ENCODE measurements around the gene CD6. TPM values are rescaled to one million over a fixed set of nuclear protein-coding genes. Genes with fewer than 3 reads are reported as not detected.
"Not testable (repeated sequence)": the region's sequence is repeated elsewhere in the genome, so short reads cannot be mapped to it uniquely, and the experiment has no call there.

The CD6 gene
- total and polyA plus RNA-seq, 4 donors = 1.2 to 3.1 (median 1.7) TPM

- Histone ChIP-seq H3K27ac (ENCODE audit: low read depth in 1 of 2, low read length in 1 of 2) (no peak overlapping the region), H3K9ac (ENCODE audit: insufficient read depth in 1 of 2, low read length in 2 of 2) (no peak overlapping the region), H3K4me1 (ENCODE audit: control insufficient read depth in 5 of 5, insufficient read depth in 5 of 5, low read length in 5 of 5) (no peaks in the 10 kb centered on the region), H3K9me3 (ENCODE audit: control insufficient read depth in 4 of 4, insufficient read depth in 3 of 4, low read length in 3 of 4) (no peaks in the 10 kb centered on the region), H3K4me3 (no peak overlapping the region), H3K27me3 (ENCODE audit: control insufficient read depth in 3 of 3, insufficient read depth in 3 of 3, low read length in 2 of 3) (no peaks in the 10 kb centered on the region), H3K36me3 (ENCODE audit: control insufficient read depth in 4 of 4, insufficient read depth in 4 of 4, low read length in 4 of 4) (no peaks in the 10 kb centered on the region)
- no peak for DNase-seq
- TF ChIP-seq, protein P1, sequence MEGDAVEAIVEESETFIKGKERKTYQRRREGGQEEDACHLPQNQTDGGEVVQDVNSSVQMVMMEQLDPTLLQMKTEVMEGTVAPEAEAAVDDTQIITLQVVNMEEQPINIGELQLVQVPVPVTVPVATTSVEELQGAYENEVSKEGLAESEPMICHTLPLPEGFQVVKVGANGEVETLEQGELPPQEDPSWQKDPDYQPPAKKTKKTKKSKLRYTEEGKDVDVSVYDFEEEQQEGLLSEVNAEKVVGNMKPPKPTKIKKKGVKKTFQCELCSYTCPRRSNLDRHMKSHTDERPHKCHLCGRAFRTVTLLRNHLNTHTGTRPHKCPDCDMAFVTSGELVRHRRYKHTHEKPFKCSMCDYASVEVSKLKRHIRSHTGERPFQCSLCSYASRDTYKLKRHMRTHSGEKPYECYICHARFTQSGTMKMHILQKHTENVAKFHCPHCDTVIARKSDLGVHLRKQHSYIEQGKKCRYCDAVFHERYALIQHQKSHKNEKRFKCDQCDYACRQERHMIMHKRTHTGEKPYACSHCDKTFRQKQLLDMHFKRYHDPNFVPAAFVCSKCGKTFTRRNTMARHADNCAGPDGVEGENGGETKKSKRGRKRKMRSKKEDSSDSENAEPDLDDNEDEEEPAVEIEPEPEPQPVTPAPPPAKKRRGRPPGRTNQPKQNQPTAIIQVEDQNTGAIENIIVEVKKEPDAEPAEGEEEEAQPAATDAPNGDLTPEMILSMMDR (IDR thresholded peaks at IDR 0.05; ENCODE audit: control extremely low read depth, extremely low read depth) = no peak
- WGBS, 2 donors = 83 to 93% methylated on average over 6 of the region's 6 CpGs
- ATAC-seq (ENCODE audit: insufficient read depth, low FRiP score) = no peak
These were observed 2.2 kb downstream of the CD6 start for GRCh38 chr11:60973699-60974098.

DNA sequence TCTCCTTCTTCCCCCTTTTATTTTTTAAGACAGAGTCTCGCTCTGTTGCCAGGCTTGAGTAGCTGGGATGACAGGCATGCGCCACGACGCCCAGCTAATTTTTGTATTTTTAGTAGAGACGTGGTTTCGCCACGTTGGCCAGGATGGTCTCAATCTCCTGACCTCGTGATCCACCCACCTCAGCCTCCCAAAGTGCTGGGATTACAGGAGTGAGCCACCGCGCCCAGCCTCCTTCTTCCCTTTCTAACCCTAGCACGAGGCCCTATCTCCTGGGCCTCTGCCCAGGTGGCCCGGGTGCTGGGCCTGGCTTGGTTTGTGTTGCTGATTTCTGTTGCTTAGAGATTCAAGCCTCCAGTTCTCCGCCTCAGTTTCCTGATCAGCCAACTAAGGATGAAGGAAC is 2.8 kb downstream of the CD6 start:
- H3K4me3 ChIP-seq; H3K27me3 ChIP-seq (ENCODE audit: control insufficient read depth in 3 of 3, insufficient read depth in 3 of 3, low read length in 2 of 3); ATAC-seq (ENCODE audit: insufficient read depth, low FRiP score); H3K9ac ChIP-seq (ENCODE audit: insufficient read depth in 1 of 2, low read length in 2 of 2); DNase-seq; H3K4me1 ChIP-seq (ENCODE audit: control insufficient read depth in 5 of 5, insufficient read depth in 5 of 5, low read length in 5 of 5); H3K36me3 ChIP-seq (ENCODE audit: control insufficient read depth in 4 of 4, insufficient read depth in 4 of 4, low read length in 4 of 4); H3K9me3 ChIP-seq (ENCODE audit: control insufficient read depth in 4 of 4, insufficient read depth in 3 of 4, low read length in 3 of 4); H3K27ac ChIP-seq (ENCODE audit: low read depth in 1 of 2, low read length in 1 of 2): not testable (repeated sequence)
- 83 to 89% methylated on average over 13 of the region's 13 CpGs for WGBS, 2 donors

DNA sequence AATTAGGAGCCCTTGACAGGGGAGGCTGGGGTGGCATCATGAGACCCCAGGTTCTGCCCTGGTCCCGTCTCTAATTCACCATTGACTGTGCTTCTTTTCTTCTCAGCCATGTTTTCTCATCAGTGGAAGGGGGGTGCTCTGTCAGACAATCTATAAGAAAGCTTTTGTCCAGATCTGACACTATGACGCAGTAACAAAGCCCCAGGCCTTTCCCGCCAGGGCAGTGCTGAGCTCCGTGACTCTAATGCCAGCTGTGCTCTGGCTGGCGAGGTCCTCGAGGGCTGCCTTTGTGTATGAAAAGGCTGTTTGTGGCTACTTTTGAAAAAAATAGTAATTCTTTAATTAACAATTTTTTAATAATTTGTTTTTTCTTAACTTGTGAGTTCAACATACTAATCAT is 3.2 kb downstream of the CD6 start:
- no peak overlapping the region for H3K27ac ChIP-seq (ENCODE audit: low read depth in 1 of 2, low read length in 1 of 2)
- TF ChIP-seq, protein P1 (IDR thresholded peaks at IDR 0.05; ENCODE audit: control extremely low read depth, extremely low read depth) = no peak
- H3K9me3 ChIP-seq (ENCODE audit: control insufficient read depth in 4 of 4, insufficient read depth in 3 of 4, low read length in 3 of 4) = no peaks in the 10 kb centered on the region
- no peaks in the 10 kb centered on the region for H3K4me1 ChIP-seq (ENCODE audit: control insufficient read depth in 5 of 5, insufficient read depth in 5 of 5, low read length in 5 of 5)
- H3K9ac ChIP-seq (ENCODE audit: insufficient read depth in 1 of 2, low read length in 2 of 2) = no peak overlapping the region
- ATAC-seq (ENCODE audit: insufficient read depth, low FRiP score) (no peak), DNase-seq (no peak)
- no peak overlapping the region for H3K4me3 ChIP-seq
- H3K36me3 ChIP-seq (ENCODE audit: control insufficient read depth in 4 of 4, insufficient read depth in 4 of 4, low read length in 4 of 4) = no peaks in the 10 kb centered on the region
- 89 to 94% methylated on average over 6 of the region's 6 CpGs for WGBS, 2 donors
- no peaks in the 10 kb centered on the region for H3K27me3 ChIP-seq (ENCODE audit: control insufficient read depth in 3 of 3, insufficient read depth in 3 of 3, low read length in 2 of 3)

- Histone ChIP-seq H3K9ac (ENCODE audit: insufficient read depth in 1 of 2, low read length in 2 of 2) (no peak overlapping the region), H3K27me3 (ENCODE audit: control insufficient read depth in 3 of 3, insufficient read depth in 3 of 3, low read length in 2 of 3) (no peaks in the 10 kb centered on the region), H3K36me3 (ENCODE audit: control insufficient read depth in 4 of 4, insufficient read depth in 4 of 4, low read length in 4 of 4) (no peaks in the 10 kb centered on the region), H3K4me3 (no peak overlapping the region), H3K4me1 (ENCODE audit: control insufficient read depth in 5 of 5, insufficient read depth in 5 of 5, low read length in 5 of 5) (no peaks in the 10 kb centered on the region), H3K9me3 (ENCODE audit: control insufficient read depth in 4 of 4, insufficient read depth in 3 of 4, low read length in 3 of 4) (no peaks in the 10 kb centered on the region), H3K27ac (ENCODE audit: low read depth in 1 of 2, low read length in 1 of 2) (no peak overlapping the region)
- 93 to 94% methylated on average over 4 of the region's 4 CpGs for WGBS, 2 donors
- no peak for ATAC-seq (ENCODE audit: insufficient read depth, low FRiP score)
- DNase-seq = no peak
- TF ChIP-seq, protein P1 (IDR thresholded peaks at IDR 0.05; ENCODE audit: control extremely low read depth, extremely low read depth) = no peak
These were observed 5.7 kb downstream of the CD6 start for GRCh38 chr11:60977224-60977623.

Data from lung (tissue), 12 donors.